LNCaP clone FGC (cell line): ENCODE data around the gene KCNQ2.

Experiments used
- DNase-seq: peaks from one replicate; pipeline ENCODE4 v3.0.0-alpha.2; 2011; ENCODE audit warnings: low read depth
- H3K4me3 ChIP-seq: 2 replicates; pipeline ENCODE4 v1.5.1; 2011; ENCODE audit warnings: mild to moderate bottlenecking, low read depth, low read length, control low read depth
- TF ChIP-seq, protein P1 (sequence below): IDR thresholded peaks from 2 replicates; pipeline ENCODE4 v1.5.1; 2012; ENCODE audit warnings: mild to moderate bottlenecking; ENCODE audit not compliant: control insufficient read depth, insufficient read depth; ENCODE audit errors: extremely low read depth

KCNQ2 gene

GRCh38 chr20:63411151-63411897, 61.1 kb downstream of the KCNQ2 start:
- H3K4me3 ChIP-seq = no peak overlapping the region
- DNase-seq = no peak
- TF ChIP-seq, protein P1, sequence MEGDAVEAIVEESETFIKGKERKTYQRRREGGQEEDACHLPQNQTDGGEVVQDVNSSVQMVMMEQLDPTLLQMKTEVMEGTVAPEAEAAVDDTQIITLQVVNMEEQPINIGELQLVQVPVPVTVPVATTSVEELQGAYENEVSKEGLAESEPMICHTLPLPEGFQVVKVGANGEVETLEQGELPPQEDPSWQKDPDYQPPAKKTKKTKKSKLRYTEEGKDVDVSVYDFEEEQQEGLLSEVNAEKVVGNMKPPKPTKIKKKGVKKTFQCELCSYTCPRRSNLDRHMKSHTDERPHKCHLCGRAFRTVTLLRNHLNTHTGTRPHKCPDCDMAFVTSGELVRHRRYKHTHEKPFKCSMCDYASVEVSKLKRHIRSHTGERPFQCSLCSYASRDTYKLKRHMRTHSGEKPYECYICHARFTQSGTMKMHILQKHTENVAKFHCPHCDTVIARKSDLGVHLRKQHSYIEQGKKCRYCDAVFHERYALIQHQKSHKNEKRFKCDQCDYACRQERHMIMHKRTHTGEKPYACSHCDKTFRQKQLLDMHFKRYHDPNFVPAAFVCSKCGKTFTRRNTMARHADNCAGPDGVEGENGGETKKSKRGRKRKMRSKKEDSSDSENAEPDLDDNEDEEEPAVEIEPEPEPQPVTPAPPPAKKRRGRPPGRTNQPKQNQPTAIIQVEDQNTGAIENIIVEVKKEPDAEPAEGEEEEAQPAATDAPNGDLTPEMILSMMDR = no peak

- DNase-seq = no peak
- no peak overlapping the region for H3K4me3 ChIP-seq
- TF ChIP-seq, protein P1 = no peak
These were observed 62.5 kb downstream of the KCNQ2 start for GRCh38 chr20:63409834-63410435.

DNA sequence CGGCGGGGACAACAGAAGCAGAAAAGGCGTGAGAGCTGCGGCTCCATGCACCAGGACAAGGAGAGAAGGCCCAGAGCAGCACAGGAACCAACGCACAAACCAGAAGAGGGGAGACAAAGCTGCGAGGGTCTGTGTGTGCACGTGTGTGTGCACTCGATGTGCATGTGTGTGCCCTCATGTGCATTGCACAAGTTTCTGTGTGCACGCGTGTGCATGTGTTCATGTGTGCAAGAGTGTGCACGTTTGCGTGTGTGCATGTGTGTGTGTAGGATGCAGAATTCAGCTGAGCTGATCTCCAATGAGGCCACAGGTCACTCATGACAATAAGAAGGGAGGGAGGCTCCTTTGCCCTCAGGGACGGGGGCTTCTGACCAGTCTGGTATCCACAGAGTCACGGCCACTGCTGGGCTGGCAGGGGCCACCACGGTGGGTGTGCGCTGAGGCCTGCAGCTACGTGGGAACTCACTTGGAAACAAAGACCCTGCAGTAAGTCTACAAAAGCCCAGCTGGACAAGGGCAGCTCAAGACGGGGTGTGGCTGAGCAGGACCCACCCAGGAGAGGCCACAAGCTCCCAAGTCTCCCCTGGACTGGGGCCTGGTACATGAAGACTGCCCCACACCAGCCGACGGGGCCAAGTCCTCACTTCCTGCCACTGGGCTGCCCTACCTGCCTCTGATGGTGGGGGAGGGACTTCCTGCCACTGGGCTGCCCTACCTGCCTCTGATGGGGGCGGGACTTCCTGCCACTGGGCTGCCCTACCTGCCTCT, 63.2 kb downstream of the KCNQ2 start:
- TF ChIP-seq, protein P1 = no peak
- DNase-seq = peak; percentile 23
- peak overlapping the region; percentile 37 for H3K4me3 ChIP-seq

- no peak for DNase-seq
- TF ChIP-seq, protein P1 = no peak
- H3K4me3 ChIP-seq = no peak overlapping the region
These were observed 63.8 kb downstream of the KCNQ2 start for GRCh38 chr20:63408684-63409046.

DNA sequence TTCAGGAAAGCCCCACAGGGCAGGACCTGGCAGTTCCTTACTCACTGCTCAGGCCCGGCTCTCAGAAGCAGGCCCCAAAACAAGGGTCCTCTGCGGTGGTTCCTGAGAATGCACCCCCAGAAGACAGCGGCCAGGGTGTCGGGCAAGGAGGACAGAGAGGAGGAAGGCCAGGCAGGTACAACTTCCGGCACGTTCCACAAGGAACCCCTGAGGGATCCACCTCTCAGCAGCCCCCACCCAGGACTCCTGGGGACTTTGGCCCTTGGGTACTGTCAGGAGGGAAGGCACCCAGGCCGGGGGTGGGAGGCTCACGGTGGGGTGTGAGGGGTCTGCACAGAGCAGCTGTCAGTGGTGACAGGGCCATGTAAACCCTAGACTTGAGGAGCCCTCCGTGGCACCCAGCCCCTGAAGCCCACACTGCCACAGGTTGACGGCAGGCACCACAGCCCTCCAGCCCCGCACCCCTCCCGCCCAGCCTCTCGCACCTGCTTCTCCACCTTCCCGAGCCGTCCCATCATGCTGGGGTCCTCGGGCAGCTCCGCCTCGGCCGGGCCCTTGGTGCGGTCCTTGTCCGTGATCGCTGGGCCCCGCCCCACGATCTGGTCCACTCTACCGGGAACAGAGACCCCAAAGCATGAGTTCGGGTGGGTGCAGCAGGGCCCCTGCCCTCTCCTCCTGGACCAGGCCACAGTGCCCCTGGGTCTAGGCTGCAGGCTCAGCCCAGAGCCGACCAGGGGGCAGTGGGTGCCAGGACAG, 64.3 kb downstream of the KCNQ2 start:
- no peak overlapping the region for H3K4me3 ChIP-seq
- DNase-seq = no peak
- TF ChIP-seq, protein P1 = no peak

GRCh38 chr20:63406617-63407245, 65.7 kb downstream of the KCNQ2 start:
- no peak for DNase-seq
- no peak overlapping the region for H3K4me3 ChIP-seq
- TF ChIP-seq, protein P1 = no peak
